ENCODE measurements around the gene ZDHHC14.
A peak's percentile ranks its signal among the peaks of the same experiment; 100 is the strongest.
"Not testable (repeated sequence)": the region's sequence is repeated elsewhere in the genome, so short reads cannot be mapped to it uniquely, and the experiment has no call there.

Gene ZDHHC14

GRCh38 chr6:157381631-157382621, 936 bp downstream of the ZDHHC14 start:
- H3K4me3 ChIP-seq (ENCODE audit: low read depth, low read length): peak overlapping the region; percentile 92
- no peak for TF ChIP-seq CTCF (IDR thresholded peaks at IDR 0.05; ENCODE audit: low read depth, low read length)

- no peak for TF ChIP-seq CTCF (IDR thresholded peaks at IDR 0.05; ENCODE audit: low read depth, low read length)
- no peak overlapping the region; the same call in 1 of the 2 replicates for H3K4me3 ChIP-seq (ENCODE audit: low read depth, low read length)
Observed at GRCh38 chr6:157382821-157383220, 1.8 kb downstream of the ZDHHC14 start.

- no peak overlapping the region for H3K4me3 ChIP-seq (ENCODE audit: low read depth, low read length)
- no peak for TF ChIP-seq CTCF (IDR thresholded peaks at IDR 0.05; ENCODE audit: low read depth, low read length)
Observed at GRCh38 chr6:157383471-157383870, 2.5 kb downstream of the ZDHHC14 start.

GRCh38 chr6:157384962-157385361, 4.0 kb downstream of the ZDHHC14 start:
- H3K4me3 ChIP-seq (ENCODE audit: low read depth, low read length): not testable (repeated sequence)

GRCh38 chr6:157385482-157385881, 4.5 kb downstream of the ZDHHC14 start:
- no peak overlapping the region for H3K4me3 ChIP-seq (ENCODE audit: low read depth, low read length)
- TF ChIP-seq CTCF (IDR thresholded peaks at IDR 0.05; ENCODE audit: low read depth, low read length): no peak

GRCh38 chr6:157386023-157386422, 5.0 kb downstream of the ZDHHC14 start:
- TF ChIP-seq CTCF (IDR thresholded peaks at IDR 0.05; ENCODE audit: low read depth, low read length): no peak
- no peak overlapping the region for H3K4me3 ChIP-seq (ENCODE audit: low read depth, low read length)

GRCh38 chr6:157386454-157386853, 5.5 kb downstream of the ZDHHC14 start:
- no peak overlapping the region for H3K4me3 ChIP-seq (ENCODE audit: low read depth, low read length)
- TF ChIP-seq CTCF (IDR thresholded peaks at IDR 0.05; ENCODE audit: low read depth, low read length): no peak
